VCaP (cell line): ENCODE data around the gene KCND2.
A peak's percentile ranks its signal among the peaks of the same experiment; 100 is the strongest.
"Not testable (repeated sequence)": the region's sequence is repeated elsewhere in the genome, so short reads cannot be mapped to it uniquely, and the experiment has no call there.

Experiments used
- H3K27ac ChIP-seq: fragments of 450-650 bp; 2 replicates; pipeline ENCODE4 v1.5.1; 2017
- CTCF ChIP-seq: fragments of 450-650 bp; conservative IDR thresholded peaks from 2 replicates; pipeline ENCODE4 v1.5.1; 2017; ENCODE audit warnings: mild to moderate bottlenecking, moderate library complexity

The KCND2 gene

GRCh38 chr7:120775755-120776154 is 502.8 kb downstream of the KCND2 start:
- no peak overlapping the region for H3K27ac ChIP-seq
- TF ChIP-seq CTCF, result no peak

- H3K27ac ChIP-seq, result not testable (repeated sequence)
Measured at GRCh38 chr7:120779078-120779477, 506.1 kb downstream of the KCND2 start.

GRCh38 chr7:120780451-120780850 is 507.5 kb downstream of the KCND2 start:
- H3K27ac ChIP-seq, result not testable (repeated sequence)

DNA sequence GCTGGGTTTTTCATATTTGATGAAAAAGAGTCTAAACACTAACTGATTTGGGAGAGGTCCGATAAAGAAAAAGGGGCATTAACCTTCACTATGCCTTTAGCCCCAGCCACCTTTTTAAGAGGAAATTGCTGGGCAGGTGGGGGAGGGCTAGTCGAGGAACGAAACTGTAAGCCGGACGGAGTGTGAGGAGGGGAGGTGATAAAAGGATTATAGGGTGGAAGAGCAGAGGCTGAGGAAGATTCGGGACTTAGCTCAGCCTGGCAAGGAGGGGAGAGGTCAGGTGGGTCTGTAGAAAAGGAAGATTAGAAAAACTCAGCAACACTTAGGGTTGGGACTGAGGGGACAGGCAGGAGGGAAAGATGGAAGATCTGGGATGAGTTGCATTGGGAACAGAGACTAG is 508.0 kb downstream of the KCND2 start:
- no peak for TF ChIP-seq CTCF
- H3K27ac ChIP-seq, result no peak overlapping the region

DNA sequence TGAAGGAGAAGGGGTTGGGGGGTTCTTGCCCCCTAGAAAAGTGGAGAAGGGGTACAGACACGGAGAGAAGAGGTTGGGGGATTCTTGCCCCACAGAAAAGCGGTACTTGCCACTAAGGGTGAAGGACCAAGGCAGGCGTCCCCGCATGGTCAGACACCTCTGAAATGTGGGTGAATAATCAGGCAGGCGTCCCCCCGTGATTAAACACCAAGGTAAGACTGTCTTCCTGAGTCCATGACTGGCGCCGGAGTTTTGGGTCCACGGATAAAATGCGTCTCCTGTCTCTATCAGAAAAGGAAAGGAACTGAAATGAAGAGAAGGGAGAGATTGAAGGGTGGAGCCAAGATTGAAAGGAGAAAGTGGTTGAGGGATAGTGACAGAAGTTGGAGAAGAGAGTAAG is 508.9 kb downstream of the KCND2 start:
- H3K27ac ChIP-seq, result not testable (repeated sequence)

- H3K27ac ChIP-seq, result no peak overlapping the region
- TF ChIP-seq CTCF, result no peak
Measured at GRCh38 chr7:120783273-120783672, 510.3 kb downstream of the KCND2 start.

DNA sequence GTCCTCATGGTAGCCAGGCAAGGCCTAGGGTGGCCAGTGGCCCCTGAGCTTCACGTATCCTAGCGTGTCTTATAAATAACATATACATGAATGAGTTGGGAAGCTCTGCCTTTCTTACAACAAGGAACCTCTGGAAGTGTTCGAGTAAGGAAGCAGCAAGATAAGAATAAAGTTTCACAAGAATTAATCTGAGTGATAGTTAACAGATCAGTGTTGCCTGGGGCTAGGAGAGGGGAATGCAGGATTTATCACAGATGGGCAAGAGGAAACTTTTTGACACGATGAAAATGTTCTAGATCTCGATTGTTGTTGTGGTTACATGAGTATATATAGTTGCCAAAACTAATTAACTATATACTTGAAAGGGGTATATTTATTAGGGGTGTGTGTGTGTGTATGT is 510.7 kb downstream of the KCND2 start:
- H3K27ac ChIP-seq, result no peak overlapping the region
- TF ChIP-seq CTCF, result no peak

DNA sequence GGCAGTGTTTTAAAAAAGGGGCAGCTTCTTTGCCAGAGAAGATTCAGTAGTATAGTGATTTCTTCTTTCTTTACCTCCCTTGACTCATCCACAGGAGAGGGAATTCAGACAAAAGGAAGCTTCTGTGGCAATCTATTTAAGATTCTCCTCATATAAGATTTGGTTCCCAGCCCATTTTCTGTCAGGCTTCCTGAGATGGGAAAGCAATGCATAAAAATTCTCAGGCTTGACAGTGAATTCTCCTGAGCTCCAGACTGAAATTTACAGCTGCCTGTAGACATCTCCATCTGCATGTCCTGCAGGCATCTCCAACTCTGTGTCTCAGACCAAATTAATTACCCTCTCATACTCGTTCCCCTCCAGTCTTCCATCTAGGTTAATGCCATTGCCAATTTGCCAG is 512.1 kb downstream of the KCND2 start:
- no peak for TF ChIP-seq CTCF
- no peak overlapping the region for H3K27ac ChIP-seq

DNA sequence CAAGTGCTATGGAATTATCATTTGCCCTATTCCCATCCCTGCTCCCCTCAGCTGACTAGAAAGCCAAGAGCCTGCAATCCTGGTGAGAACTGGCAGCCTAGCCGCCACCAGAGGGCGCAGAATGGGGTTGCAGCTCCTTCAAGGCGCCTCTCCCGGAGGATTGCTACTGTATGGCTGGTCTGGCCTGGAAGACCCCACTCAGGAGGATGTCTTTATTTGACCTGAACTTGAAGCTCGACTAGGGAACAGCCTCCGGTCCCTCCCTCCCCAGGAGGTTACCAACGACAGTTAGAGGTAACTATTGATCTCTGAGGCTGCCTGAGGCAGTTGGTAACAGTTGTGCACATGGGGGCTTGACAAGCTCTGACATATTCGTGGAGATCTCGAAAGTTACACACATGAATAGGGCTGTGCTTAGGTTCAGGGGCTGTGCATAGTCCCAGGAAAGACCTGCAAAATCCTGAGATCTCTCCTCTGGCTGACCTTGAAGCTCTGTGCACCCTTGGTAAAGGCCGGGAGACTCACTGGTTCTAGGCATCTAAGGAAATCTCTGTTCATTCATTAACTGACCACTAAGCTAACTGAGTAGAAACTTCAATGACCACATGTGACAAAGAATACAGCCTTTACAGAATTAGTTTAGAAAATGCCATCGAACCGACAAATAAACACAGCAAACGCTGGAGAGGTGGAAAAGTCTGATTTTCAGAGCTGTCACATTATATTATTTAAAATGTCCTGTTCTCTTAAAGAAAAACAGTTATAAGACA is 519.3 kb downstream of the KCND2 start:
- TF ChIP-seq CTCF, result peak; percentile 87
- no peak overlapping the region for H3K27ac ChIP-seq
